ENCODE measurements around the gene BICC1.

DNA sequence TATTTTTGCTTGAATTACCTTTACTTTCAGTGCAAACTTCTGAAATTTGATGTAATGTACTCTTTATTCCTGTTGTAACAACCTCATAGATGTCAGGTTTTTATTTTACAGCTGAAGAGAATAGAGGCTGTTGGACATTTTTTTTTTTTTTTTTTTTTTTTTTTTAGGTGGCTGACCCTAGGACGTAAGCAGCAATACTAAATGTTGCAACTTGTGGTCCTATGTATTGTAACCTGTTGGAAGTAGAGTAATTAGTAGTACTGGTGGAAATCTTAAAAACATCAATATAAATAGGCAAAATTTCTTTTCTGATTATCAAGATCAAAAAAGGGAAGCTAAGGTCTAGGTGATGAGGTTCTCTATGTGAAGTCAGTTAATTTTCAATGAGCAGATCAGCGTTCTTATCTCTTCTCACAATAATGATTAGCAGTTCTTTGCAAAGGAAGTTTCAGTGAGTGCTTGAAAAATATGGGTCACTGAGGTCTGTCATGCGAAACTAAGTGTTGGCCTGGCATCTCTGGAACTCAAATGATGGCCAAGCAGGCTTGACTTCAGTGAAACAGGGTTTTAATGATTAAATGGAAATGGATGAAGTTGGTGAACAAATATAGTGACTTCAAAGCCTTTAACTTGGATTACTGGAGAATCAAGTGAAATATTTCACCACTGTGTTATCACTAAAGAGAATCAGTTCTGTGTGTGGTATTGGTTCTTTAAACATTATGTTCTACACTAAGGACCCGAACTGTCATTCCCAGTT lies 42.7 kb downstream of the BICC1 start:
- TF ChIP-seq, protein P1, sequence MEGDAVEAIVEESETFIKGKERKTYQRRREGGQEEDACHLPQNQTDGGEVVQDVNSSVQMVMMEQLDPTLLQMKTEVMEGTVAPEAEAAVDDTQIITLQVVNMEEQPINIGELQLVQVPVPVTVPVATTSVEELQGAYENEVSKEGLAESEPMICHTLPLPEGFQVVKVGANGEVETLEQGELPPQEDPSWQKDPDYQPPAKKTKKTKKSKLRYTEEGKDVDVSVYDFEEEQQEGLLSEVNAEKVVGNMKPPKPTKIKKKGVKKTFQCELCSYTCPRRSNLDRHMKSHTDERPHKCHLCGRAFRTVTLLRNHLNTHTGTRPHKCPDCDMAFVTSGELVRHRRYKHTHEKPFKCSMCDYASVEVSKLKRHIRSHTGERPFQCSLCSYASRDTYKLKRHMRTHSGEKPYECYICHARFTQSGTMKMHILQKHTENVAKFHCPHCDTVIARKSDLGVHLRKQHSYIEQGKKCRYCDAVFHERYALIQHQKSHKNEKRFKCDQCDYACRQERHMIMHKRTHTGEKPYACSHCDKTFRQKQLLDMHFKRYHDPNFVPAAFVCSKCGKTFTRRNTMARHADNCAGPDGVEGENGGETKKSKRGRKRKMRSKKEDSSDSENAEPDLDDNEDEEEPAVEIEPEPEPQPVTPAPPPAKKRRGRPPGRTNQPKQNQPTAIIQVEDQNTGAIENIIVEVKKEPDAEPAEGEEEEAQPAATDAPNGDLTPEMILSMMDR (IDR thresholded peaks at IDR 0.05; ENCODE audit: control extremely low read depth in 1 of 3, insufficient read depth in 1 of 3, low read depth in 1 of 3, low read length in 3 of 3), result no peak
- TF ChIP-seq POLR2AphosphoS5 (IDR thresholded peaks at IDR 0.05; ENCODE audit: low read depth, low read length), result no peak
- TF ChIP-seq EP300 (IDR thresholded peaks at IDR 0.05; ENCODE audit: borderline replicate concordance in 1 of 2, low read depth in 2 of 2, low read length in 2 of 2), result no peak
- no peak for TF ChIP-seq POLR2A (IDR thresholded peaks at IDR 0.05; ENCODE audit: control extremely low read depth in 1 of 2, low read depth in 2 of 2, low read length in 2 of 2)
- no peak for TF ChIP-seq SP1 (IDR thresholded peaks at IDR 0.05; ENCODE audit: low read depth, low read length)
- TF ChIP-seq JUND (IDR thresholded peaks at IDR 0.05; ENCODE audit: low read length), result no peak
- TF ChIP-seq HDAC2 (IDR thresholded peaks at IDR 0.05; ENCODE audit: borderline replicate concordance in 1 of 2, low read depth in 2 of 2, low read length in 2 of 2), result no peak
- TF ChIP-seq ASH2L (IDR thresholded peaks at IDR 0.05; ENCODE audit: low read length), result no peak
- TF ChIP-seq FOSL1 (IDR thresholded peaks at IDR 0.05; ENCODE audit: insufficient read depth, low read depth, low read length), result no peak
- TF ChIP-seq SIN3A (conservative IDR thresholded peaks at IDR 0.05 in 1 of 2, IDR thresholded peaks at IDR 0.05 in 1 of 2; ENCODE audit: low read depth in 1 of 2, low read length in 2 of 2), result no peak
- no peak for TF ChIP-seq CBX5 (IDR thresholded peaks at IDR 0.05; ENCODE audit: low read depth, low read length)
- TF ChIP-seq RFX5 (IDR thresholded peaks at IDR 0.05; ENCODE audit: borderline replicate concordance, low read depth, low read length), result no peak
- no peak for TF ChIP-seq YY1 (IDR thresholded peaks at IDR 0.05; ENCODE audit: low read depth, low read length)
- TF ChIP-seq ZNF274 (IDR thresholded peaks at IDR 0.05; ENCODE audit: borderline replicate concordance, extremely low read depth, low read length), result no peak
